Measurements from ENCODE around the gene AGAP2. TPM values are rescaled to one million over a fixed set of nuclear protein-coding genes. Genes with fewer than 3 reads are reported as not detected.

Gene AGAP2
- total and polyA plus RNA-seq, 2 of the 8 experiments (the other 6 are each of a cell fraction or from before 2014, with no cell fraction given), result 1.5 TPM

DNA sequence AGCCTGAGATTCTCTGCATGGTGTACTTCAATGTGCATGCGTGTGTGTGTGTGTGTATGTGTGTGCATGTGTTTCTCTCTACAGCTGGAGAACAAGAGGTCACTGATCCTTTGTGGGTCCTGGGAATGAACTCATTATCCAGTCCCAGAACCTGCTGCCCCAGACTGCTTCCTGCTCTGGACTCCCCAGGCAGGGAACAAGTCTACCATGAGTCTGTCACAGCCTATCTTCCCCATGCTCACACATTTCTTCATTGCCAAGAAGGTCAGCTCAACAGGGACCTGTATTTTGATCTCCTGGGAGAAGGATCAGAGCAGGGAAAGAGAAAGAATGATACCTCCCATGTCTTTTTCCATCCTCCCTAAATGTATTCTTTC, 2.9 kb upstream of the AGAP2 start (continued):
- TF ChIP-seq HDAC2 (IDR thresholded peaks at IDR 0.05; ENCODE audit: borderline replicate concordance in 1 of 2, low read depth in 2 of 2, low read length in 2 of 2) (no peak), EGR1 (IDR thresholded peaks at IDR 0.05; ENCODE audit: borderline replicate concordance, low read depth, low read length) (no peak), RFX5 (IDR thresholded peaks at IDR 0.05; ENCODE audit: borderline replicate concordance, low read depth, low read length) (no peak), KDM4A (IDR thresholded peaks at IDR 0.05; ENCODE audit: low read depth, low read length, severe bottlenecking) (no peak), GABPA (IDR thresholded peaks at IDR 0.05; ENCODE audit: borderline replicate concordance, insufficient read depth, low read length) (no peak)
